GM12874 (cell line): ENCODE results near the gene ADI1.

Experiments
- CTCF ChIP-seq: IDR thresholded peaks from 2 replicates; pipeline ENCODE4 v1.5.1; 2011; ENCODE audit warnings: low read depth, mild to moderate bottlenecking, control low read depth, low read length, moderate library complexity; ENCODE audit not compliant: insufficient read depth

ADI1 gene

GRCh38 chr2:3490191-3491170, 28.9 kb downstream of the ADI1 start:
- no peak for TF ChIP-seq CTCF

GRCh38 chr2:3489764-3490115, 29.6 kb downstream of the ADI1 start:
- no peak for TF ChIP-seq CTCF

GRCh38 chr2:3488855-3489763, 30.2 kb downstream of the ADI1 start:
- no peak for TF ChIP-seq CTCF

GRCh38 chr2:3488061-3488531, 31.2 kb downstream of the ADI1 start:
- TF ChIP-seq CTCF: no peak

GRCh38 chr2:3487432-3487831, 31.9 kb downstream of the ADI1 start:
- TF ChIP-seq CTCF: no peak

GRCh38 chr2:3487028-3487425, 32.3 kb downstream of the ADI1 start:
- TF ChIP-seq CTCF: no peak
